Adrenal gland (tissue), 5 donors: ENCODE data around the gene MYL6B.

Experiments
- POLR2A ChIP-seq, 2 donors: fragments of 450-650 bp; IDR thresholded peaks; one replicate each; pipeline ENCODE4 v1.6.1; 2017; ENCODE audit warnings: antibody characterized with exemption in 2 of 2, mild to moderate bottlenecking in 2 of 2, moderate library complexity in 1 of 2
- TF ChIP-seq, protein P1 (sequence below), 6 experiments: fragments of 450-650 bp in 4 of 6; fragments of 200-600 bp in 2 of 6; sonication (generic) in 1 of 6; IDR thresholded peaks; 1 replicate in 5 of 6; 2 replicates in 1 of 6; pipeline versions ENCODE4 v1.5.1 to v1.8.0; 2016 to 2021; ENCODE audit warnings: antibody characterized with exemption in 6 of 6, mild to moderate bottlenecking in 2 of 6, moderate library complexity in 1 of 6
- donor health status: DM: no; HTN: no; CAD: no.

GRCh38 chr12:56143870-56144269 is 8.5 kb upstream of the MYL6B start:
- no peak for TF ChIP-seq POLR2A (IDR thresholded peaks at IDR 0.05)
- TF ChIP-seq, protein P1, sequence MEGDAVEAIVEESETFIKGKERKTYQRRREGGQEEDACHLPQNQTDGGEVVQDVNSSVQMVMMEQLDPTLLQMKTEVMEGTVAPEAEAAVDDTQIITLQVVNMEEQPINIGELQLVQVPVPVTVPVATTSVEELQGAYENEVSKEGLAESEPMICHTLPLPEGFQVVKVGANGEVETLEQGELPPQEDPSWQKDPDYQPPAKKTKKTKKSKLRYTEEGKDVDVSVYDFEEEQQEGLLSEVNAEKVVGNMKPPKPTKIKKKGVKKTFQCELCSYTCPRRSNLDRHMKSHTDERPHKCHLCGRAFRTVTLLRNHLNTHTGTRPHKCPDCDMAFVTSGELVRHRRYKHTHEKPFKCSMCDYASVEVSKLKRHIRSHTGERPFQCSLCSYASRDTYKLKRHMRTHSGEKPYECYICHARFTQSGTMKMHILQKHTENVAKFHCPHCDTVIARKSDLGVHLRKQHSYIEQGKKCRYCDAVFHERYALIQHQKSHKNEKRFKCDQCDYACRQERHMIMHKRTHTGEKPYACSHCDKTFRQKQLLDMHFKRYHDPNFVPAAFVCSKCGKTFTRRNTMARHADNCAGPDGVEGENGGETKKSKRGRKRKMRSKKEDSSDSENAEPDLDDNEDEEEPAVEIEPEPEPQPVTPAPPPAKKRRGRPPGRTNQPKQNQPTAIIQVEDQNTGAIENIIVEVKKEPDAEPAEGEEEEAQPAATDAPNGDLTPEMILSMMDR (IDR thresholded peaks at IDR 0.05) = no peak
